ENCODE measurements around the gene NDUFB7. TPM values are rescaled to one million over a fixed set of nuclear protein-coding genes. Genes with fewer than 3 reads are reported as not detected.

The NDUFB7 gene
- total RNA-seq, 2 experiments from 2014 or later: 31.7 to 39.1 TPM

GRCh38 chr19:14540741-14541525 is 30.9 kb downstream of the NDUFB7 start:
- H3K36me3 Mint-ChIP-seq (ENCODE audit: low read depth): peaks cover 31% of the 10 kb centered on the region
- Histone ChIP-seq H3K9me3 (ENCODE audit: control insufficient read depth in 1 of 2, insufficient read depth in 1 of 2, low read length in 2 of 2) (no peaks in the 10 kb centered on the region), H3K27me3 (ENCODE audit: control insufficient read depth in 1 of 2, insufficient read depth in 2 of 2, low read length in 2 of 2) (no peaks in the 10 kb centered on the region), H3K4me3 (ENCODE audit: low read length) (no peak overlapping the region), H3K27ac (ENCODE audit: low read depth in 1 of 2, low read length in 2 of 2) (no peak overlapping the region), H3K4me1 (ENCODE audit: insufficient read depth, low read length) (peaks cover 43% of the 10 kb centered on the region), H3K36me3 (ENCODE audit: insufficient read depth, low read length) (peaks cover 16% of the 10 kb centered on the region)
- no peaks in the 10 kb centered on the region for H3K9me3 Mint-ChIP-seq
- TF ChIP-seq, protein P1, sequence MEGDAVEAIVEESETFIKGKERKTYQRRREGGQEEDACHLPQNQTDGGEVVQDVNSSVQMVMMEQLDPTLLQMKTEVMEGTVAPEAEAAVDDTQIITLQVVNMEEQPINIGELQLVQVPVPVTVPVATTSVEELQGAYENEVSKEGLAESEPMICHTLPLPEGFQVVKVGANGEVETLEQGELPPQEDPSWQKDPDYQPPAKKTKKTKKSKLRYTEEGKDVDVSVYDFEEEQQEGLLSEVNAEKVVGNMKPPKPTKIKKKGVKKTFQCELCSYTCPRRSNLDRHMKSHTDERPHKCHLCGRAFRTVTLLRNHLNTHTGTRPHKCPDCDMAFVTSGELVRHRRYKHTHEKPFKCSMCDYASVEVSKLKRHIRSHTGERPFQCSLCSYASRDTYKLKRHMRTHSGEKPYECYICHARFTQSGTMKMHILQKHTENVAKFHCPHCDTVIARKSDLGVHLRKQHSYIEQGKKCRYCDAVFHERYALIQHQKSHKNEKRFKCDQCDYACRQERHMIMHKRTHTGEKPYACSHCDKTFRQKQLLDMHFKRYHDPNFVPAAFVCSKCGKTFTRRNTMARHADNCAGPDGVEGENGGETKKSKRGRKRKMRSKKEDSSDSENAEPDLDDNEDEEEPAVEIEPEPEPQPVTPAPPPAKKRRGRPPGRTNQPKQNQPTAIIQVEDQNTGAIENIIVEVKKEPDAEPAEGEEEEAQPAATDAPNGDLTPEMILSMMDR (IDR thresholded peaks at IDR 0.05): no peak
- no peaks in the 10 kb centered on the region for H3K27me3 Mint-ChIP-seq
- H3K4me1 Mint-ChIP-seq (ENCODE audit: low read depth): peaks cover 55% of the 10 kb centered on the region
- POLR2A ChIA-PET: no interaction called here
- H3K27ac Mint-ChIP-seq: no peak overlapping the region
- intact Hi-C loops (cut with DNase I, micrococcal nuclease): no loop called here
- CTCF ChIA-PET: no interaction called here
- ATAC-seq (ENCODE audit: poor library complexity) (no peak), DNase-seq (no peak)
- no peak overlapping the region for H3K4me3 Mint-ChIP-seq

GRCh38 chr19:14536926-14537692 is 34.8 kb downstream of the NDUFB7 start:
- H3K9me3 ChIP-seq (ENCODE audit: control insufficient read depth in 1 of 2, insufficient read depth in 1 of 2, low read length in 2 of 2): no peaks in the 10 kb centered on the region
- Mint-ChIP-seq H3K27me3 (no peaks in the 10 kb centered on the region), H3K4me3 (no peak overlapping the region), H3K4me1 (ENCODE audit: low read depth) (peaks cover 44% of the 10 kb centered on the region), H3K36me3 (ENCODE audit: low read depth) (peaks cover 29% of the 10 kb centered on the region), H3K27ac (no peak overlapping the region), H3K9me3 (no peaks in the 10 kb centered on the region)
- ChIA-PET CTCF (interaction anchor here (0.9 to 2.9 kb wide), 4 partner anchors 14 to 33 kb away, joined by 3 to 11 read pairs (median 4); no protein-coding TSS in a partner anchor), POLR2A (interaction anchor here (0.8 to 6.5 kb wide), 5 partner anchors 14 to 30 kb away, joined by 3 to 39 read pairs (median 5); partner anchors contain the start of gene DNAJB1)
- intact Hi-C loops (cut with DNase I, micrococcal nuclease): no loop called here
- peak; percentile 73 for ATAC-seq (ENCODE audit: poor library complexity)
- TF ChIP-seq, protein P1 (IDR thresholded peaks at IDR 0.05): no peak
- no peak overlapping the region for H3K4me3 ChIP-seq (ENCODE audit: low read length)
- DNase-seq: peak in 8 of 14 experiments; percentile 31 to 70 (median 60)
- peaks cover 13% of the 10 kb centered on the region for H3K36me3 ChIP-seq (ENCODE audit: insufficient read depth, low read length)
- peaks cover 49% of the 10 kb centered on the region for H3K4me1 ChIP-seq (ENCODE audit: insufficient read depth, low read length)
- H3K27me3 ChIP-seq (ENCODE audit: control insufficient read depth in 1 of 2, insufficient read depth in 2 of 2, low read length in 2 of 2): no peaks in the 10 kb centered on the region
- H3K27ac ChIP-seq (ENCODE audit: low read depth in 1 of 2, low read length in 2 of 2): no peak overlapping the region

GRCh38 chr19:14533450-14533849 is 38.4 kb downstream of the NDUFB7 start:
- peaks cover 71% of the 10 kb centered on the region for H3K4me1 ChIP-seq (ENCODE audit: insufficient read depth, low read length)
- peaks cover 55% of the 10 kb centered on the region for H3K4me1 Mint-ChIP-seq (ENCODE audit: low read depth)
- H3K27ac Mint-ChIP-seq: peak overlapping the region; percentile 53

More at GRCh38 chr19:14533450-14533849, 38.4 kb downstream of the NDUFB7 start:
- DNase-seq (no peak), ATAC-seq (ENCODE audit: poor library complexity) (no peak)
- no peaks in the 10 kb centered on the region for H3K9me3 Mint-ChIP-seq
- H3K36me3 ChIP-seq (ENCODE audit: insufficient read depth, low read length): peaks cover 13% of the 10 kb centered on the region
- H3K4me3 Mint-ChIP-seq: peak overlapping the region; percentile 49
- H3K36me3 Mint-ChIP-seq (ENCODE audit: low read depth): peaks cover 34% of the 10 kb centered on the region
- H3K27me3 ChIP-seq (ENCODE audit: control insufficient read depth in 1 of 2, insufficient read depth in 2 of 2, low read length in 2 of 2): no peaks in the 10 kb centered on the region
- ChIA-PET CTCF (interaction anchor here (0.9 kb wide), 1 partner anchor 62 kb away, joined by 3 read pairs; no protein-coding TSS in a partner anchor), POLR2A (interaction anchor here (1.3 to 6.5 kb wide), 3 partner anchors 12 to 29 kb away, joined by 3 to 39 read pairs (median 3); partner anchors contain the start of gene DNAJB1)
- H3K27me3 Mint-ChIP-seq: no peaks in the 10 kb centered on the region
- no peak overlapping the region for H3K4me3 ChIP-seq (ENCODE audit: low read length)
- no peaks in the 10 kb centered on the region for H3K9me3 ChIP-seq (ENCODE audit: control insufficient read depth in 1 of 2, insufficient read depth in 1 of 2, low read length in 2 of 2)
- TF ChIP-seq, protein P1 (IDR thresholded peaks at IDR 0.05): no peak
- intact Hi-C loops (cut with DNase I, micrococcal nuclease): loop anchor here in 1 of 2 experiments (5.0 kb wide), 1 partner anchor 111 kb away; no protein-coding TSS in a partner anchor
- no peak overlapping the region for H3K27ac ChIP-seq (ENCODE audit: low read depth in 1 of 2, low read length in 2 of 2)
